Activated T-helper 17 cell treated with anti-CD3 and anti-CD28 coated beads, Interleukin-2, amount 50 U/mL, for 72 hours (primary cell): ENCODE results near the gene ANO9. TPM values are rescaled to one million over a fixed set of nuclear protein-coding genes. Genes with fewer than 3 reads are reported as not detected.
"Not testable (repeated sequence)": the region's sequence is repeated elsewhere in the genome, so short reads cannot be mapped to it uniquely, and the experiment has no call there.

Source experiments
- ATAC-seq: fragments of 150-1000 bp; cut with Tn5 transposase; replicated peaks from 2 replicates; pipeline ENCODE4 v1.10.0; 2021; ENCODE audit warnings: mild to moderate bottlenecking, moderate library complexity
- H3K27ac Mint-ChIP-seq: one replicate; pipeline ENCODE4 v1.8.0; 2022; ENCODE audit warnings: mixed read lengths
- H3K27me3 Mint-ChIP-seq: one replicate; pipeline ENCODE4 v1.8.0; 2022; ENCODE audit warnings: mixed read lengths
- H3K36me3 Mint-ChIP-seq: one replicate; pipeline ENCODE4 v1.8.0; 2022; ENCODE audit warnings: low read depth, mild to moderate bottlenecking, mixed read lengths
- H3K4me1 Mint-ChIP-seq: one replicate; pipeline ENCODE4 v1.8.0; 2022; ENCODE audit warnings: mixed read lengths
- H3K4me3 Mint-ChIP-seq: one replicate; pipeline ENCODE4 v1.8.0; 2022; ENCODE audit warnings: mild to moderate bottlenecking, mixed read lengths
- H3K9me3 Mint-ChIP-seq: one replicate; pipeline ENCODE4 v1.8.0; 2022; ENCODE audit warnings: mixed read lengths
- total RNA-seq, 2 donors: library from RNA; stranded (reverse); gene quantifications; one replicate each; pipeline ENCODE4 v1.2.3, GENCODE V29; 2022

Gene ANO9
- total RNA-seq, 2 donors from 2014 or later, result 36.0 to 119 TPM

- ATAC-seq, result no peak
- Mint-ChIP-seq H3K4me3 (peak overlapping the region; percentile 74), H3K4me1 (peaks cover 17% of the 10 kb centered on the region), H3K27me3 (no peaks in the 10 kb centered on the region), H3K36me3 (no peaks in the 10 kb centered on the region), H3K9me3 (no peaks in the 10 kb centered on the region), H3K27ac (no peak overlapping the region)
Observed at GRCh38 chr11:439315-440064, 2.3 kb downstream of the ANO9 start.

- Mint-ChIP-seq H3K27me3 (no peaks in the 10 kb centered on the region), H3K4me3 (no peak overlapping the region), H3K27ac (no peak overlapping the region), H3K4me1 (peaks cover 17% of the 10 kb centered on the region), H3K36me3 (no peaks in the 10 kb centered on the region), H3K9me3 (no peaks in the 10 kb centered on the region)
- ATAC-seq, result no peak
Observed at GRCh38 chr11:438101-438844, 3.5 kb downstream of the ANO9 start.

- H3K27me3 Mint-ChIP-seq, result no peaks in the 10 kb centered on the region
- peaks cover 17% of the 10 kb centered on the region for H3K4me1 Mint-ChIP-seq
- H3K36me3 Mint-ChIP-seq, result no peaks in the 10 kb centered on the region
- H3K4me3 Mint-ChIP-seq, result peak overlapping the region; percentile 11
- H3K27ac Mint-ChIP-seq, result no peak overlapping the region
- no peak for ATAC-seq
- H3K9me3 Mint-ChIP-seq, result no peaks in the 10 kb centered on the region
Observed at GRCh38 chr11:437228-437870, 4.5 kb downstream of the ANO9 start.

GRCh38 chr11:434999-435740 is 6.6 kb downstream of the ANO9 start:
- not testable (repeated sequence) for H3K36me3 Mint-ChIP-seq

GRCh38 chr11:434496-434895 is 7.3 kb downstream of the ANO9 start:
- no peak for ATAC-seq
- Mint-ChIP-seq H3K27ac (no peak overlapping the region), H3K4me3 (no peak overlapping the region), H3K9me3 (no peaks in the 10 kb centered on the region), H3K4me1 (peaks cover 5% of the 10 kb centered on the region), H3K36me3 (no peaks in the 10 kb centered on the region), H3K27me3 (no peaks in the 10 kb centered on the region)

More at GRCh38 chr11:434999-435740, 6.6 kb downstream of the ANO9 start:
- H3K27me3 Mint-ChIP-seq, ATAC-seq, H3K4me3 Mint-ChIP-seq, H3K9me3 Mint-ChIP-seq, H3K27ac Mint-ChIP-seq: not testable (repeated sequence)
- H3K4me1 Mint-ChIP-seq, result peaks cover 12% of the 10 kb centered on the region

DNA sequence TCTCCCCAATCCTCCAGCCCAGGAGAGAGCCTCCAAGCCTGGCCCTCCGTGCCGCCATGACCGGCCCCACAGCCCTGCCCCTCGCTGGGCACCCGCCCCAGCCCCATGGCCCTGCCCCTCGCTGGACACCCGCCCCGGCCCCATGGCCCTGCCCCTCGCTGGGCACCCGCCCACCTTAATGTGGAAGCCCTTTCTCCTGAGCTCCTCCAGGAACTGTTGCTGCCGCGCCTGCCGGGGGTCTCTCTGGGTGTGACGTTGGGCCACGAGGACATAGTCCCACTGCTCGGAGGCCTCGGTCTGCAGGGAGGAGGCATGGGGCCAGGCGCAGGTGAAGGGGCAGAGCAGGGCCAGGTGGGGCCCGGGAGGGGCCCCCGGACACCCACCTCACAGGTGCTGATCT is 8.2 kb downstream of the ANO9 start:
- no peak for ATAC-seq
- Mint-ChIP-seq H3K4me3 (no peak overlapping the region), H3K27me3 (no peaks in the 10 kb centered on the region), H3K9me3 (no peaks in the 10 kb centered on the region), H3K27ac (no peak overlapping the region), H3K4me1 (peaks cover 5% of the 10 kb centered on the region), H3K36me3 (no peaks in the 10 kb centered on the region)

GRCh38 chr11:433111-433510 is 8.7 kb downstream of the ANO9 start:
- Mint-ChIP-seq H3K4me1 (peaks cover 5% of the 10 kb centered on the region), H3K36me3 (no peaks in the 10 kb centered on the region), H3K27me3 (no peaks in the 10 kb centered on the region), H3K4me3 (no peak overlapping the region), H3K27ac (no peak overlapping the region), H3K9me3 (no peaks in the 10 kb centered on the region)
- ATAC-seq, result no peak

- Mint-ChIP-seq H3K9me3 (no peaks in the 10 kb centered on the region), H3K36me3 (peaks cover 3% of the 10 kb centered on the region), H3K4me3 (no peak overlapping the region), H3K27me3 (no peaks in the 10 kb centered on the region), H3K27ac (no peak overlapping the region), H3K4me1 (peaks cover 5% of the 10 kb centered on the region)
- ATAC-seq, result no peak
Observed at GRCh38 chr11:432501-433100, 9.2 kb downstream of the ANO9 start.

- no peaks in the 10 kb centered on the region for H3K9me3 Mint-ChIP-seq
- no peak overlapping the region for H3K4me3 Mint-ChIP-seq
- no peaks in the 10 kb centered on the region for H3K4me1 Mint-ChIP-seq
- no peak overlapping the region for H3K27ac Mint-ChIP-seq
- no peaks in the 10 kb centered on the region for H3K27me3 Mint-ChIP-seq
- H3K36me3 Mint-ChIP-seq, result peaks cover 10% of the 10 kb centered on the region
- no peak for ATAC-seq
Observed at GRCh38 chr11:431921-432320, 9.9 kb downstream of the ANO9 start.

- H3K27ac Mint-ChIP-seq, result no peak overlapping the region
- peaks cover 15% of the 10 kb centered on the region for H3K36me3 Mint-ChIP-seq
- H3K9me3 Mint-ChIP-seq, result no peaks in the 10 kb centered on the region
- no peak for ATAC-seq
- H3K4me1 Mint-ChIP-seq, result no peaks in the 10 kb centered on the region
- no peaks in the 10 kb centered on the region for H3K27me3 Mint-ChIP-seq
- no peak overlapping the region for H3K4me3 Mint-ChIP-seq
Observed at GRCh38 chr11:429931-430456, 11.8 kb downstream of the ANO9 start.

DNA sequence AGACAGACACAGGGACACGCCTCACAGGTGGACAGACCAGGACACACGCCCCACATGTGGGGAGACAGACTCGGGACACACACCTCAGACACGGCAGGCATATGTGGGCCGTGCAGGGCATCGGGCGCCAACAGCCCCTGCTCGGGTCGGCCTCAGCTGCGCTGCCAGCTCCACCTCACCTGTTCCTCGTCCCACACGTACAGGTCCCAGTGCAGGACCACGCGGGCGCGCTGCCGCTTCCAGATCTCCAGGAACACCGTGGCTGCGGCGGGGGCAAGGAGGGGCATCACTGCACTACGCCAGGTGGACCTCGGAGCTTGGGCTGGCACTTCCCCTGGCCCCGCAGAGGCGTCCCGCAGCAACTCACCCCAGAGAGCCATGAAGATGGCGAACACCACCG is 12.4 kb downstream of the ANO9 start:
- peaks cover 21% of the 10 kb centered on the region for H3K36me3 Mint-ChIP-seq

GRCh38 chr11:428295-428694 is 13.5 kb downstream of the ANO9 start:
- Mint-ChIP-seq H3K36me3 (peaks cover 24% of the 10 kb centered on the region), H3K27me3 (no peaks in the 10 kb centered on the region), H3K4me1 (peaks cover 5% of the 10 kb centered on the region), H3K27ac (no peak overlapping the region), H3K9me3 (no peaks in the 10 kb centered on the region), H3K4me3 (no peak overlapping the region)
- no peak for ATAC-seq

More for the DNA sequence above, 12.4 kb downstream of the ANO9 start:
- H3K4me3 Mint-ChIP-seq, result no peak overlapping the region
- no peaks in the 10 kb centered on the region for H3K27me3 Mint-ChIP-seq
- no peaks in the 10 kb centered on the region for H3K9me3 Mint-ChIP-seq
- no peak overlapping the region for H3K27ac Mint-ChIP-seq
- peaks cover 4% of the 10 kb centered on the region for H3K4me1 Mint-ChIP-seq
- no peak for ATAC-seq

DNA sequence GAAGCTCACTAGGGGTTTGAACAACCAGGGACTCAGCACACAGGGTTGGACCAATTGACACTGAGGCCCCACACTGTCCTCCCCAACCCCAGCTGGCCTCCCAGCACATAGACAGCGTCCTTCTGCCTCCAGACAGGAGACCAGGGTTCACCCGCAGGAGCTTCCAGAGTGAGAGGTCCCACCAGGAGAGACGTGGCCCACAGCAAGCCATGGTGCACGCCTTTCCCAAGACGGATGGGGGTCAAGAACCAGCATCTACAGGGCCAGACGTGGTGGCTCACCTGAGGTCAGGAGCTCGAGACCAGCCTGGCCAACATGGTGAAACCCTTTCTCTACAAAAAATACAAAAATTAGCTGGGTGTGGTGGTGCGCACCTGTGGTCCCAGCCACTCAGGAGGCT is 15.0 kb downstream of the ANO9 start:
- ATAC-seq, result no peak
- Mint-ChIP-seq H3K9me3 (no peaks in the 10 kb centered on the region), H3K27me3 (no peaks in the 10 kb centered on the region), H3K27ac (no peak overlapping the region), H3K4me3 (no peak overlapping the region), H3K4me1 (peaks cover 5% of the 10 kb centered on the region), H3K36me3 (peaks cover 24% of the 10 kb centered on the region)

DNA sequence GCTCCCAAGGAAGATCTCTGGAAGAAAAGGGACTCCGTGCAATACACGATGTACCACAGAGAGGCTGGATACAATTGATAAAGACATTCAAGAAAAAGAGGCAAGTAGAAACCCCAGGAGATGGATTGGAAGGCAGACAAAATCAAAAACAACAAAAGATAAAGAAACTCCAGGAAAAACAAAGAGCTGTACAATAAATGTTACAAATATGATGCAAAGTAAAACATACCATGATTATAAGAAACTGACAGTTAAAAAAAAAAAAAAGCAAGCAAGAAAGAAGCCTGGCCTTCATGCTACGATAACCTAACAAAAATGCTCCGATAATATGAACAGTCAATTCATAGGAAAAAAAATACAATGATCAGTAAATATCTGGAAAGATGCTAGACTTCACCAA is 16.5 kb downstream of the ANO9 start:
- no peak overlapping the region for H3K27ac Mint-ChIP-seq
- peaks cover 5% of the 10 kb centered on the region for H3K4me1 Mint-ChIP-seq
- no peak overlapping the region for H3K4me3 Mint-ChIP-seq
- peaks cover 24% of the 10 kb centered on the region for H3K36me3 Mint-ChIP-seq
- no peaks in the 10 kb centered on the region for H3K27me3 Mint-ChIP-seq
- no peaks in the 10 kb centered on the region for H3K9me3 Mint-ChIP-seq
- ATAC-seq, result no peak
